Smooth muscle cell (in vitro differentiated cells): ENCODE measurements around the gene TMSB15B. TPM values are rescaled to one million over a fixed set of nuclear protein-coding genes. Genes with fewer than 3 reads are reported as not detected.
"Not testable (repeated sequence)": the region's sequence is repeated elsewhere in the genome, so short reads cannot be mapped to it uniquely, and the experiment has no call there.

Source experiments
- DNase-seq: peaks from one replicate; lab custom pipeline; 2025; ENCODE audit not compliant: unreplicated experiment; lab: John Stamatoyannopoulos, UW
- H2AFZ ChIP-seq: fragments of 200-600 bp; sonication (generic); 2 replicates; pipeline ENCODE4 v1.6.0; 2016; ENCODE audit warnings: antibody characterized with exemption, low read depth, mild to moderate bottlenecking
- H3F3A ChIP-seq: fragments of 200-600 bp; sonication (generic); 2 replicates; pipeline ENCODE4 v1.6.0; 2017; ENCODE audit warnings: antibody characterized with exemption, low read depth
- H3K27ac ChIP-seq: fragments of 200-600 bp; sonication (generic); 2 replicates; pipeline ENCODE4 v1.5.1; 2016; ENCODE audit warnings: low read depth, mild to moderate bottlenecking
- H3K27me3 ChIP-seq: fragments of 200-600 bp; sonication (generic); 2 replicates; pipeline ENCODE4 v1.6.1; 2016; ENCODE audit warnings: low read depth, mild to moderate bottlenecking
- H3K36me3 ChIP-seq: fragments of 200-600 bp; sonication (generic); 2 replicates; pipeline ENCODE4 v1.5.1; 2016; ENCODE audit warnings: low read depth
- H3K4me1 ChIP-seq: fragments of 200-600 bp; sonication (generic); 2 replicates; pipeline ENCODE4 v1.5.1; 2016; ENCODE audit warnings: low read depth
- H3K4me2 ChIP-seq: fragments of 200-600 bp; sonication (generic); 2 replicates; pipeline ENCODE4 v1.6.0; 2016; ENCODE audit warnings: mild to moderate bottlenecking
- H3K4me3 ChIP-seq: fragments of 200-600 bp; sonication (generic); 2 replicates; pipeline ENCODE4 v1.5.1; 2016; ENCODE audit warnings: mild to moderate bottlenecking
- H3K79me2 ChIP-seq: fragments of 200-600 bp; sonication (generic); 2 replicates; pipeline ENCODE4 v1.6.0; 2016; ENCODE audit warnings: low read depth, mild to moderate bottlenecking
- H3K9ac ChIP-seq: fragments of 200-600 bp; sonication (generic); 2 replicates; pipeline ENCODE4 v1.6.0; 2016; ENCODE audit warnings: low read depth
- H3K9me3 ChIP-seq: fragments of 200-600 bp; sonication (generic); replicated peaks from 2 replicates; pipeline ENCODE4 v1.5.1; 2016; ENCODE audit warnings: low read depth
- H4K20me1 ChIP-seq: fragments of 200-600 bp; sonication (generic); 2 replicates; pipeline ENCODE4 v1.6.0; 2016; ENCODE audit warnings: low read depth
- WGBS: methylation state at CpG from one replicate; pipeline ENCODE4 v1.1.7; 2016; ENCODE audit warnings: low lambda C conversion rate; 5-methylcytosine and 5-hydroxymethylcytosine counted together
- polyA plus RNA-seq: library from polyadenylated mRNA; unstranded; fragments of >200 nt; fragmentation: Nextera tagmentation; extraction: Ambion mirVana; gene quantifications from 2 replicates; pipeline ENCODE4 v1.2.1, GENCODE V29; 2016
- total RNA-seq: library from RNA; depleted of rRNA; stranded (reverse); fragments of >200 nt; gene quantifications from 2 replicates; pipeline ENCODE4 v1.2.3, GENCODE V29; 2014
- TF ChIP-seq, protein P1 (sequence below): fragments of 200-600 bp; sonication (generic); IDR thresholded peaks from 2 replicates; pipeline ENCODE4 v1.5.1; 2017; ENCODE audit warnings: borderline replicate concordance, mild to moderate bottlenecking, antibody characterized with exemption; ENCODE audit not compliant: insufficient read depth, poor library complexity, severe bottlenecking

Gene TMSB15B
- total and polyA plus RNA-seq, 2 experiments from 2014 or later = 3.8 to 19.2 TPM

DNA sequence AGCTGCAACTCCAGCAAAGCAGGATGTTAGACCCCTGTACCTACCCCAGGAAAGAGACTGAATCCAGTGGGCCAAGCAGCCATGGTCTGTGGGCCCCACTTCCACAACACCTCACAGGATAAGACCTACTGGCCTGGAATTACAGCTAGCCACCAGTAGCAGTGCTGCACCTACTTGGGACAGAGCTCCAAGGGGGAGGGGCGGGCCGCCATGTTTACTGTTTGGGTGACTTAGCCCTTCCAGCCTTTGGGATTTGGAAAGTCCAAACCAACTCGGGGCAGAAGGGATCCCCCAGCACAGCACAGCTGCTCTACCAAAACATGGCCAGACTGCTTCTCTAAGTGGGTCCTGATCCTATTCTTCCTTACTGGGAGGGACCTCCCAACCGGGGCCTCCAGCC, 9.1 kb upstream of the TMSB15B start:
- Histone ChIP-seq H3K9ac (no peak overlapping the region), H3K4me1 (no peaks in the 10 kb centered on the region), H3F3A (no peaks in the 10 kb centered on the region), H3K36me3 (no peaks in the 10 kb centered on the region), H3K9me3 (no peaks in the 10 kb centered on the region), H3K79me2 (no peaks in the 10 kb centered on the region), H3K4me3 (no peak overlapping the region), H3K27ac (no peak overlapping the region), H3K4me2 (no peak overlapping the region), H3K27me3 (no peaks in the 10 kb centered on the region), H2AFZ (no peak overlapping the region), H4K20me1 (no peaks in the 10 kb centered on the region)
- WGBS = 86% methylated on average over 4 of the region's 4 CpGs
- no peak for DNase-seq
- TF ChIP-seq, protein P1, sequence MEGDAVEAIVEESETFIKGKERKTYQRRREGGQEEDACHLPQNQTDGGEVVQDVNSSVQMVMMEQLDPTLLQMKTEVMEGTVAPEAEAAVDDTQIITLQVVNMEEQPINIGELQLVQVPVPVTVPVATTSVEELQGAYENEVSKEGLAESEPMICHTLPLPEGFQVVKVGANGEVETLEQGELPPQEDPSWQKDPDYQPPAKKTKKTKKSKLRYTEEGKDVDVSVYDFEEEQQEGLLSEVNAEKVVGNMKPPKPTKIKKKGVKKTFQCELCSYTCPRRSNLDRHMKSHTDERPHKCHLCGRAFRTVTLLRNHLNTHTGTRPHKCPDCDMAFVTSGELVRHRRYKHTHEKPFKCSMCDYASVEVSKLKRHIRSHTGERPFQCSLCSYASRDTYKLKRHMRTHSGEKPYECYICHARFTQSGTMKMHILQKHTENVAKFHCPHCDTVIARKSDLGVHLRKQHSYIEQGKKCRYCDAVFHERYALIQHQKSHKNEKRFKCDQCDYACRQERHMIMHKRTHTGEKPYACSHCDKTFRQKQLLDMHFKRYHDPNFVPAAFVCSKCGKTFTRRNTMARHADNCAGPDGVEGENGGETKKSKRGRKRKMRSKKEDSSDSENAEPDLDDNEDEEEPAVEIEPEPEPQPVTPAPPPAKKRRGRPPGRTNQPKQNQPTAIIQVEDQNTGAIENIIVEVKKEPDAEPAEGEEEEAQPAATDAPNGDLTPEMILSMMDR = no peak

DNA sequence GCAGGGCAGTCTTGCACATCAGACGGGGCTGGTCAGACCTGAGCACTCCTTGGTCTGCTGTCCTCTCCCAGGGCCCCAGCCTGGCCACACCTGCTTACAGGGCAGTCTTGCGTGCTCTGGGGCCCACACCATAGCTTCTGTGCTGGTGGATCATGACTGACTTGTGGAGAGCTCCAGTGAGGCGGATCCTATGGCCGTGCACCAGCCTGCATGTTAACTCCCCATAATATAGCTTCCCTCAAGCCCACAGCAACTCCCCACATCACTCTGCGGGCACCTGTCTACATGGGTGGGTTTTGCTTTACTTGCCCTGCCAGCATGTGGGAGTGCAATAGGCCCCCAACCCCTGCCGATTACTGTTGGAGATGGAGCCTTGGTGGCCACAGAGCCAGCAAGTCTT, 8.2 kb upstream of the TMSB15B start:
- H3K4me1 ChIP-seq = no peaks in the 10 kb centered on the region
- H3K4me2 ChIP-seq = no peak overlapping the region
- no peak overlapping the region for H3K4me3 ChIP-seq
- TF ChIP-seq, protein P1 = no peak
- no peaks in the 10 kb centered on the region for H4K20me1 ChIP-seq
- DNase-seq = no peak
- no peaks in the 10 kb centered on the region for H3F3A ChIP-seq
- no peak overlapping the region for H3K27ac ChIP-seq
- no peaks in the 10 kb centered on the region for H3K79me2 ChIP-seq
- H3K9ac ChIP-seq = no peak overlapping the region
- H3K36me3 ChIP-seq = no peaks in the 10 kb centered on the region
- no peak overlapping the region for H2AFZ ChIP-seq
- no peaks in the 10 kb centered on the region for H3K27me3 ChIP-seq
- 78% methylated on average over 6 of the region's 6 CpGs for WGBS
- no peaks in the 10 kb centered on the region for H3K9me3 ChIP-seq

DNA sequence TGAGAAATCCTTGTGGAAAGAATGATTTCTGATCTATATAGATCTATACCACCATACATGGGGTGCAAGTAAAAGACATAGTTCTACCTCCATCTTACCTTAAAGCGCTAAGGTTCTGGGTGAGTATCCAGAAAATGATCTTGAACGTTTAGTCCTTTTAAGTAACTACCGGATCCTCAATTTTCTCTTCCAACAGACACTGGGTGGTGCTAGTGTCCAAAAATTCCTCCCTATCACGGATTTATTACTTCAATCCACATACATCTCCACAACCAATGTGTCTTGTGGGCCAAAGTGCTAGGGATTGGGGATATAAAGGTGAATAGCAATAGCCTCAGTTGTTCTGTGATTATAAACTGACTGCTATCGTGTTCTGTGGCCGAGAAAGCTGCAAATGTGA, 1.8 kb upstream of the TMSB15B start:
- H3K9me3 ChIP-seq, H3K9ac ChIP-seq, H3K27me3 ChIP-seq, H3K36me3 ChIP-seq, H3K4me1 ChIP-seq, DNase-seq, H3K4me3 ChIP-seq, H4K20me1 ChIP-seq, H3K79me2 ChIP-seq, H3F3A ChIP-seq, H3K4me2 ChIP-seq, H2AFZ ChIP-seq, H3K27ac ChIP-seq: not testable (repeated sequence)
- no CpG with 5 or more reads among the region's 6 CpGs for WGBS

DNA sequence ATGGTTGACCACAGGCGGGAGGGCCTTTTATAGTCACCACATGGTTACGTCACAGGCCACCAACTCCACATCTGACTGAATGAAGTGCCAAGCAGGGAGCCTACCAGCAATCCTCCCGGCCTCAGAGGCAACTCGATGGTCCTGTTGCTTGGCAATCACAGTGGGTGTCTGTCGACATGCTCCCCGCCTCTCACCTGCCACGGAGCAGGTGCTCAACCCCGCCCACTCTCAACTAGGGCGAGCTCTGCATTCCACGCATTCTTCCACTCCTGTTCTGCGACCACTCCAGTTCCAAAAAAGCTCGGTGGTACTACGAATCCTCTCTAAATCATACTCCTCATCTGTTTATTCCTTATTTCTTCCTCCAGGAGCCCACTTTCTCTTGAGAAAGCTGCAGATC, 21.1 kb downstream of the TMSB15B start:
- not testable (repeated sequence) for H3K4me2 ChIP-seq, H2AFZ ChIP-seq, H3K4me3 ChIP-seq, H3K36me3 ChIP-seq, H3K79me2 ChIP-seq, H3K27ac ChIP-seq, H3K27me3 ChIP-seq, H3F3A ChIP-seq, H3K9me3 ChIP-seq, H4K20me1 ChIP-seq, H3K9ac ChIP-seq, H3K4me1 ChIP-seq, DNase-seq
- WGBS = no CpG with 5 or more reads among the region's 13 CpGs

DNA sequence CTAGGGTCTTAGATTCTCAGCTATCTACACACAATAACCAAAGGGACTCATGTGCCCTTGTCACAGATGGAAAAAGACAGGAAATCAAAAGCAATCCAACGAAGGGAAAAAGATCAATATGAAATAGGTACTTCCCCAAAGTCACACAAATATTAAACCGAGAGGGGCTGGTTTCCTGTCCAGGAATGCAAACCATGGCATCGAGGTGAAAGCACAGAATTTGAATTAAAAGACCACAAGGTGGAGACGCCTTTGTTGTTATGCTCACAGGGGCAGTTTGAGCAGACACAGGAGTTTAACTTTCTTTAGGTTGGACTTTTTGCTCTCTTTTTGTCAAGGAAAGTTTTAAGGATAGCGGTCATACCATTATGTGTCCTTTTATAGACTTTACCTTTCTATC, 36.8 kb downstream of the TMSB15B start:
- Histone ChIP-seq H3K4me2 (no peak overlapping the region), H3K4me3 (no peak overlapping the region), H3K27me3 (no peaks in the 10 kb centered on the region), H4K20me1 (no peaks in the 10 kb centered on the region), H2AFZ (no peak overlapping the region), H3K79me2 (no peaks in the 10 kb centered on the region), H3K9ac (no peak overlapping the region), H3K9me3 (no peaks in the 10 kb centered on the region), H3K27ac (no peak overlapping the region), H3F3A (no peaks in the 10 kb centered on the region), H3K36me3 (no peaks in the 10 kb centered on the region), H3K4me1 (no peaks in the 10 kb centered on the region)
- DNase-seq = no peak
- WGBS = 65% methylated on average over 5 of the region's 5 CpGs
- TF ChIP-seq, protein P1 = no peak
